ENCODE measurements around the gene KIF1B.
"Not testable (repeated sequence)": the region's sequence is repeated elsewhere in the genome, so short reads cannot be mapped to it uniquely, and the experiment has no call there.

Gene KIF1B

DNA sequence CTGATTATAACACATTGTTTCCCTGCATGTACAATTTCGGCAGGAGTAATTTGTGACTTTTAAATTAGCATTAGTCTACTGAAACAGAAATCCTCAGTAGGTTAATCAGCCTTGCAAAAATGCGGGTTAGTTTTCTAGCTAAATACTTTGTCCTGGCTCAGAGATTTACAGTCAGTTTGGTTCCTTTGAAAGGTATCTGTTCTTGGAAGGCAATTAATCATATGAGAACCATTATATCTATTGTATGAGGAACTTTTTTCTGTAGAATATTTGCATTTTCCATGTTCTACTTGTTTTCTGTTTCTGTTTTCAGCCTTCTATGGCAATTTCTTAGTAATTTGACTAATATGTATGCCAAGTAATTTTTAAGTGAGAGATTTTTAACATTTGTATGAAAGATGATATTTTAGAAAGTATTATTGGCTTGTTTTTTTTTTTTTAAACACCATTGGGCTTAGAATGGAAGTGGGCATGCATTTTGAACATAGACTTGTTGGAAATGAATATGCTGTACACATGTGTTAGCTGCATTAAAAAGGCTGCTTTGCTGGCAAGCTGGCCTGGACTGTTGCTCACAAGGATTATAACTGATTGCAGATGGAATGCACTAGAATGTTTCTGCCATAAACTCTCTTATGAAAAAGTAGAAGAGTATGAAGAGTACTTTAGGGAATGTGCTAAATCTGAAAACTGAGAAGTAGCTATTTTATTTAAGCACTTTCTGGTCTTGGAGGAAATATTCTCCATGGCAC is 26.2 kb downstream of the KIF1B start:
- DNase-seq: no peak

DNA sequence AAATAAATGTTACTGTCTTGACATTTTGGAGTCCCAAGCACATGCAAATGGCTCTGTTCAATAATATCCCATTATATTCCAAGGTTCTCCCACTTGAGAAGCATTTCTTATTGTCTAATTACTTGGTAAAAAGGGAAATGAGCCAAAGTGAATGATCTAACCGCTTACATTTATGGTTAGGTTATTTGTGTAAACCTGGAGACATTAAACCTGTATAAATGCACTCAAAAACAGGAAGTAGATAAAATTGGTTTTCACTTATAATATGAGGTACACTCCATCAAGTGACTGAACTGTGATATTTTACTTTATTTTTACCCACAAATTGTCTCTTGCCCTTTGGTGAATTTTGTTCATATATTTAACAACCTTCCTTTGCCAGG is 26.8 kb downstream of the KIF1B start:
- no peak for DNase-seq

DNA sequence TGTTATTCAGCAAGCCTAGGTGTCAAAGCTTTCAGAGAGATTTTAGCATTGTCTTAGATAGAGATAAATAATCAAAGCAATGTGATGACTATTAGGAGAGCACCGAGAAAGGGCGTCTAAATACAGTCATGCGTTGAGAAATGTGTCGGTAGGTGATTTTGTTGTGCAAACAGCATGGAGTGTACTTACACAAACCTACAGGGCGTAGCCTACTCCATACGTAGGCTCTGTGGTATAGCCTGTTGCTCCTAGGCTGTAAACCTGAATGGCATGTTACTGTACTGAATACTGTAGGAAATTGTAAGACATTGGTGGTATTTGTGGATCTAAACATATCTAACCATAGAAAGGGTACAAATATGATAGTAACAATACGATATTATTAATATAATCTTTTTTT is 31.8 kb downstream of the KIF1B start:
- no peak for DNase-seq

DNA sequence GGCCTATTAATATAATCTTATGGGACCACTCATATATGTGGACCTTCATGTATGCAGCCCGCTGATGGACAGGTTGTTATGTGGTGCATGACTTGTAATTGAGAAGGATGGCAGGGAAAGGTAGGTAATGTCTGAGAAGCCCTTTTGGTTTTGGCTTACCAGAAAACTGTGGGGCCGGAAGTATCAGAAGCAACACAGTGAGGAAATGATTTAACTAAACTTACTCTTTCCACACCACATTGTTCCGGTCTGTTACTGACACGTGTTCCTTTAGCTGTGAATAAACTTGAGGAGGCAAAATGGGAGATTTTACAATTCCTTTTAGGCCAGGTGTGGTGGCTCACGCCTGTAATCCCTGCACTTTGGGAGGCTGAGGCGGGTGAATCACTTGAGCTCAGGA is 32.4 kb downstream of the KIF1B start:
- DNase-seq: no peak

DNA sequence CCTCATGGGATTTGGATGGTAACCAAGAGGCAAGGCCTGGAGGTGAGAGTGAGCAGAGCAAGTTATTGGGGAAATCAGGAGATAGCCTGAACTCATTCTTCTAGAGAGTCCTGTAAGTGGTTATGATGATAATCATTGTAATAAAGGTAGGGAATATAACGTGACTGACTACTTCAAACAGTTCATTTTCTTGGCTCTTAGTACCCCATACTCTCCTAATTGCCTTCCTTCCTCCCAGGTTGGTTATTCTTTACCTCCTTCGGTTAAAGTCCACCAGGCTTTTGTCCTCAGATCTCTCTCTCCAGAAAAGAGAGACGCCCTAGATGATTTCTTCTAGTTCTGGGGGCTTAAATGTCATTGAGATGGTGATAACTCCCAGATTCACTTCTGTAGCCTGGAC is 35.3 kb downstream of the KIF1B start:
- no peak for DNase-seq

DNA sequence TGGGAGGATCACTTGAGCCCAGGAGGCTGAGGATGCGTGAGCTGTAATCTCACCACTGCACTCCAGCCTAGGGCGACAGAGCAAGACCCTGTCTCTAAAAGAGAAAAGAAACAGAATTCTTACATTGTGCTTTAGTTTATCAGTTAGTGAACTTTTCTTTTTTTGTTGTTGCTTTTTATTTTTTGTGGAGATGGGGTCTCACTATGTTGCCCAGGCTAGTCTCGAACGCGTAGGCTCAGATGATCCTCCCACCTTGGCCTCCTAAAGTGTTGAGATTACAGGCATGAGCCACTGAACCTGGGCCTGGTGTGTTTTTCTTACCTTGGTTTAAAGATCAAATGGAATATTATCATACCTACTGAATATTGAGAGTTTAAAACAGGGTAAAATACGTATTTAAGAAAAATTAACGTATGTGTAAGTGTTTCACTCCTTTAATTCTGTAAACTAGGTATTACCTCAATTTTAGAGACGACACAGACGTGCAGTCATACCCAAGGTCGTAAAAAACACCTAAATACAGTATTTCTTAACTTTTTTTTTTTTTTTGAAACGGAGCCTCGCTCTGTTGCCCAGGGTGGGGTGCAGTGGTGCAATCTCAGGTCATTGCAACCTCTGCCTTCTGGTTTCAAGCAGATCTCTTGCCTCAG is 39.6 kb downstream of the KIF1B start:
- DNase-seq: no peak

DNA sequence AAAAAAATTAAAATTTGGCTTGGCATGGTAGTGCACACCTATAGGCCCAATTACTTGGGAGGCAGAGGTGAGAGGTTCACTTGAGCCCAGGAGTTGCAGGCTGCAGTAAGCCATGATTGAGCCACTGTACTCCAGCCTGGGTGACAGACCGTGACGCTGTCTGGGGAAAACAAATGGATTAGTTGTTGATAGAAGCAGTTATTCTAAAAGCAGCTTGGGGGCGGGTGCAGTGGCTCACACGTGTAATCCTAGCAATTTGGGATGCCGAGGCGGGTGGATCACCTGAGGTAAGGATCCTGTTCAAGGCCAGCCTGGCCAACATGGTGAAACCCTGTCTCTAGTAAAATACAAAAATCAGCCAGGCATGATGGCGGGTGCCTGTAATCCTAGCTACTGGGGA is 40.3 kb downstream of the KIF1B start:
- no peak for DNase-seq

DNA sequence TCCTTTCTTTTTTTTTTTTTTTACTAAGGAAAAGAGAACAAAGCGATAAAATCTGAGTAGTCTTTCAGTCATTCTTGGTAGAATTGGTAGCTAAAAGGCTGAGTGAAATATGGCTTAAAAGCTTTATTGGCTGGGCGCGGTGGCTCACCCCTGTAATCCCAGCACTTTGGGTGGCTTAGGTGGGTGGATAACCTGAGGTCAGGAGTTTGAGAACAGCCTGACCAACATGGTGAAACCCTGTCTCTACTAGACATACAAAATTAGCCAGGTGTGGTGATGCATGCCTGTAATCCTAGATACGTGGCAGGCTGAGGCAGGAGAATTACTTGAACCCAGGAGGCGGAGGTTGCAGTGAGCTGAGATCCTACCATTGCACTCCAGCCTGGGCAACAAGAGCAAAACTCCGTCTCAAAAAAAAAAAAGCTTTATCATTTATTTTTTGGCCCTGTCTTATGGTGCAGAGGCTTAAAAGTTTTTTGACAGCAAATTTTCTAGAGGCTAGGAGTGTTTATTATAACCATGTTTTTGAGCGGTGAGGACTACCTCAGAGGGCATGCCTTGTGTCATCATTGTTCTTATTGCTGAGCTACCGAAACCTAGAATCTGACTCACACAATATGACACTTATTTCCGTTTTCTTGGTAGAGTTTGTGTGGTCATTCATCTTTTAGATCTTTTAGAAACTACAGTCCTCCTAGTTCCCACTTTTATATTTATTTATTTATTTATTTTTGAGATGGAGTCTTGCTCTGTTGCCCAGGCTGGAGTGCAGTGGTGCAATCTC is 41.1 kb downstream of the KIF1B start:
- DNase-seq: not testable (repeated sequence)

DNA sequence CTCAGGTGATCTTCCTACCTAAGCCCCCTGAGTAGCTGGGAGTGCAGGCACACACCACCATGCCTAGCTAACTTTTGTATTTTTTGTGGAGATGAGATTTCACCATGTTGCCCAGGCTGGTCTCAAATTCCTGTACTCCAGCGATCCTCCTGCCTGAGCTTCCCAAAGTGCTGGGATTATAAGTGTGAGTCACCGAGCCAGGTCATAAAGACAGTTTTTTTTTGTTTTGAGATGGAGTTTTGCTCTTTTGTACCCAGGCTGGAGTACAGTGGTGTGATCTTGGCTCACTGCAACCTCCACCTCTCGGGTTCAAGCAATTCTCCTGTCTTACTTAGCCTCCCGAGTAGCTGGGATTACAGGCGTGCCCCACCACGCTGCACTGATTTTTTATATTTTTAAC is 42.1 kb downstream of the KIF1B start:
- DNase-seq: no peak

DNA sequence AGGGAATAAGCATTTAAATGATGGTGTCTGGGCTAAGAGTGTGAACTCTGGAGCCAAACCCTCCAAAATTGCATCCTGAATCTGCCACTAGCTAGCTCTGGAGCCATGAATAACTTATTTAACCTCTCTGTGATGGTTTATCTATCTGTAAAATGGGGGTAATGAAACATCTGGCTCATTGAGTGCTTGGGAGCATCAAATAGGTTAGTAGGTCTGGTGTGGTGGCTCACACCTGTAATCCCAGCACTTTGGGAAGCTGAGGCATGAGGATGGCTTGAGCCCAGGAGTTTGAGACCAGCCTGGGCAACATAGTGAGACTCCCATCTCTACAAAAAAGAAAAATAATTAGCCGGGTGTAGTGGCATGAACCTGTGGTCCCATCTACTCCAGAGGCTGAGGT is 42.8 kb downstream of the KIF1B start:
- no peak for DNase-seq

DNA sequence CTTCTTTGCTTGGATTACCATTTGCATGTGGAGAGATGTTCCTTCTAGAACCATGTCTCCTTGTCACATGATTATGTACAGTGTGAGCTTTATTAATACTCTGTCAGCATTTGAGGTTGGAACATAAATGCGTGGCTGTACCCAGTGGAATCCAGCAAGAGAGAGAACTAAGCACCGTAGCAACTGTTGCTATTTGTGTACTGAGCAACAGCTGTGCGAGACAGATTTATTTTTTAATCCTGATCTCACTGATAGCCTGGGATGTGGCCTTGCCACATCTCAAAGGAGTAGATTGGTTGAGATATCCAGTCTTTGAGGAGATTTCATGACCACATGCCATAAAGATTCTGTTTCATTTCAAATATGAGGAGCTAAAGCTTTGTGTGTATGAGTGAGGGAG is 43.4 kb downstream of the KIF1B start:
- no peak for DNase-seq

DNA sequence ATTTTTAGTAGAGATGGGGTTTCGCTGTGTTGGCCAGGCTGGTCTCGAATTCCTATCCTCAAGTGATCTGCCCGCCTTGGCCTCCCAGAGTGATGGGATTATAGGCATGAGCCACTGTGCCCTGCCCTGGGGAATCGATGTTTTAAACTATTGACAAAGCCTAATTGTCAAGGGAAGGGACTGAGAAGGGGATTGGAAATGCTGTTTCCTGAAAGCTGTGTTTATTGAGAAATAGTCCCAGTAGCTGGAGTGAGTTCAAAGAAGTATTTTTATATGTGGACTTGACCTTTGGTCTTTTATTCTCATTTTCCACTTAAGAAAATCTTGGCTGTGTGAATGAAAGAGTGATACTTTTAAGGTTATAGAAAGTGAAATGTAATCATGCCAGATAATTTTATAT is 47.5 kb downstream of the KIF1B start:
- DNase-seq: no peak

DNA sequence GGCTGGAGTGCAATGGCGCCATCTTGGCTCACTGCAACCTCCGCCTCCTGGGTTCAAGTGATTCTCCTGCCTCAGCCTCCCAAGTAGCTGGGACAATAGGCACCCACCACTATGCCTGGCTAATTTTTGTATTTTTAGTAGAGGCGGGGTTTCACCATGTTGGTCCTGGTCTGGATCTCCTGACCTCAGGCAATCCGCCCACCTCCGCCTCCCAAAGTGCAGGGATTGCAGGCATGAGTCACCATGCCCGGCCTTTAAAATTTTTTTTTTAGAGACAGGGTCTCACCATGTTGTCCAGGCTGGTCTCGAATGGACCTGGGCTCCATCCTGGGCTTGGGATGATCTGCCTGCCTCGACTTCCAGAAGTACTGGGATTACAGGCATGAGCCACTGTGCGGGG is 49.2 kb downstream of the KIF1B start:
- DNase-seq: not testable (repeated sequence)

DNA sequence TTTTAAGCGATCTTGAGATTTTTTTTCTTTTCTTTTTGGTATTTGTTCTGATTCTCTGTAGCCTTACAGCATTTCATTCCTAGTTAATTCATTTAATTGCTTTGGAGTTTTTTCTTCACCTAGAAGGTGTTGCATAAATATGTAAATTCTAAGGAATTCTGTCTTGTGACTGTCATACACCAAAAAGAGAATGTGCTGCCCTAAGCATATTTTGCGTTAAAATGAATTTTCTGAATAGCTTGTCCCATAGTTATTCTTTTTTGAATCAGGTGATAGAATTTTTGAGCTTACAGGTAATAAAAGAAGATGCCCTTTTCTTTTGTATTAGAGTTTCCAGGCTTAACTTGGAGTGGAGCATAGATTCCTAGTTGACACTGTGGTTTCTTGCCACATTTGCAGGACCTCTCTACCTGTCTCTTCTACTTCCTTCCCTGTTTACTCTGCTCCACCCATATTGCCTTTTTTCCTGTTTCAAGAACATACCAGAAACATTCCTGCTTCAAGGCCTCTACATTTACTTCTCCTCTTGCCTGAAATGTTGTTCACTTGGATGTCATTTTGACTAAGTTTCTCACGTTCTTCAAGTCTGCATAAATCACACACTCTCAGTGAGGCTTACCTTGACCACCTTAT is 53.2 kb downstream of the KIF1B start:
- DNase-seq: no peak

DNA sequence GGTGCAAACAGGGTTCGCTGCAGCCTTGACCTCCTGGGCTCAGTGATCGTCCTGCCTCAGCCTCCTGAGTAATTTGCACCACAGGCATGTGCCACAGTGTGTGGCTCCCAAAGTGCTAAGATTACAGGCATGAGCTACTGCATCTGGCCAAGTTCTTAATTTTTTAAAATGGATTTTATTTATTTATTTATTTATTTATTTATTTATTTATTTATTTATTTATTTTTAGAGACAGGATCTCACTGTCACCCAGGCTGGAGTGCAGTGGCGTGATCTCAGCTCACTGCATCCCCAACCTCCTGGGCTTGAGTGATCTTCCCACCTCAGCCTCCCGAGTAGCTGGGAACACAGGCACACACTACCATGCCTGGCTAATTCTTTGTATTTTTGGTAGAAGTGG is 54.7 kb downstream of the KIF1B start:
- no peak for DNase-seq

DNA sequence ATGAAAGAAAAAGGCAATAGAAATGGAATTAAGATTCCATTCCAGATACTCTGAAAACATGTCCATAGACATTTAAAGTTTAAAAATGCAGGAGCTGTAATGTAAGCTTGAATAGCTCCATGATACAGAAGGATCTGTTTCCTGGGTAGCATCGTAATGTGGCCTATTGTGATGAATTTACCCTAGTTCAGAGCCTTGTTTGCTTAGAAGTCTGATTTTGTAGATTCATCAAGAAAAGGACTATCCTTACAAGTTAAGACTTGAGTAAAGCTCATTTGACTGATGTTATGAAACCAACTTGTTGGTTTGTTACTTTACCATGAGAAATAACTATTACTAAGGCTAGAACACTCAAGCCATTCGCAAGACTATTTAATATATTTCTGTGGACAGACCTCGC is 55.5 kb downstream of the KIF1B start:
- DNase-seq: no peak

DNA sequence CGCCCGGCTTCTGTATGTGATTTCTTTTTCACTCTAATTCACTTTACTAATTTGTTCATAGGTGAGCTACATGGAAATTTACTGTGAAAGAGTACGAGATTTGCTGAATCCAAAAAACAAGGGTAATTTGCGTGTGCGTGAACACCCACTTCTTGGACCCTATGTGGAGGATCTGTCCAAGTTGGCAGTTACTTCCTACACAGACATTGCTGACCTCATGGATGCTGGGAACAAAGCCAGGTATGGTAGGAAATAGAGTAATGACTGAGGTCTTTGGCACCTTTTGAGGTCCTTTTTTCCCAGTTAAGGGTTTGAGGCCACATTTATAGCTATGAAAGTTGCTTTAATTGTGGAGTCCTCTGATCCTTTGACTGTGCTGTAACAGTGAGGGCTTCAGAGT is 56.9 kb downstream of the KIF1B start:
- no peak for DNase-seq

DNA sequence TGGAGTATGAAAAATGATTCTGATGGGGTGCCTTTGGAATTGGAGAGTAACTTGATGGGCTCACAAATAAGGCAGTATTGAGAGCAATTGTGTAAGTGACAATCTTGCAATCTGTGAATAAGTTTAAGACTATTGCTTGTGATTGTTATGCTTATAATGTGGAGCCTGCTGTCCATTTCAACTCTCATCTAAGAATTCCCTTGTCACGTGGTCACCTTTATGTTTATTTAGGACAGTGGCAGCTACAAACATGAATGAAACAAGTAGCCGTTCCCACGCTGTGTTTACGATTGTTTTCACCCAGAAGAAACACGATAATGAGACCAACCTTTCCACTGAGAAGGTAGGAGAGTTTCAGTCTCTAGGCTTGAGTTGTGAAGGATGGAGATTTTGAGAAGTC is 57.6 kb downstream of the KIF1B start:
- DNase-seq: no peak

DNA sequence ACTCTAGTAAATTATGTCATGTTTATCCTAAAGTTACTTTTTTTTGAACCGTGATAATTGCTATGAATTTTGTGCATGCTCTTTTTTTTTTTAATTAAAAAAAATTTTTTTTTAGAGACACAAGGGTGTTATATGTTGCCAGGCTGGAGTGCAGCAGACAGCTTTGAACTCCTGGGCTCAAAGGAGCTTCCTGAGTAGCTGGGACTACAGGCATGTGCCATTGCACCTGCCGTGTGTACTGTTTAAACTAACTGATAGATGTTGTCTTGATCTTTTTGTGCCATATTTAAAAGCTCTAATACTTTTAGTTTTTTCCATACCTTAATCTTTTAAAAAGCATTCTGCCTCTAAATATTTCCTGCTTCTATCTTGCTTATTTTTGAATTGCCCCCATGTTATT is 60.7 kb downstream of the KIF1B start:
- no peak for DNase-seq

DNA sequence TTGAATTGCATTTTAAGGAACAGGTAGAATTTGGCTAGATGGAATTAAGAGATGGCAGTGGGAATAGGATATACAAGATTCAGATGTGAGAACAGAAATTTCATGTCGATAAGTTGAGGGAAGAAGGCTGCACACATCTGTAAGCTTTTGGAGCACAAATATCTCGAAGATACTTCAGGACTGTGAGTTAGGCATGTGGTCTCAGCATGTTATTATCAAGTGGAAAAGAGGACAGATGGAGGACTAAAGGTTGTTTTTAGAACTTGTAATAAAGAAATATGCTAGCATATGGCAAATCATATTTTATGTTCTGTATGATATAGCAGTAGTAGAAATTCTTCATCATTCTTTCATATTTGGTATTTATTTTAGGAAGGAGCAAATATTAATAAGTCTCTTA is 61.5 kb downstream of the KIF1B start:
- DNase-seq: no peak

DNA sequence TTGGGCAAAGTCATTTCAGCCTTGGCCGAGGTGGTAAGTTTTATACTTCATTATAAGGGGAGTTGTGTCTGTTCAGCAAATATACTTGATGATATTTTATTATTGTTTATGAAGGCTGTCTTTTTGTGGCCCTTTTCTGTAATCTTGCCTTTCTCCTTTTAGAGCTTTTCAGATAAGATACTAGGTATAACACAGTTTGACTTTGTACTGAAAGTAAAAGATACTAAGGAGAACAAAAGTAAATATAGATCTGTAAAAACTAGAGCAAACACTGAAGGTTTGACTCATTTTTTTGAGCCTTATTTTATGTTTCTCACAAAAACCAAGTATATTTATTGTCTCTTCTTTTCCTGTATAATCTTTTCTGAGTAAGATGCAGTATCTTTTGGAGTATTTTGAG is 61.9 kb downstream of the KIF1B start:
- no peak for DNase-seq

DNA sequence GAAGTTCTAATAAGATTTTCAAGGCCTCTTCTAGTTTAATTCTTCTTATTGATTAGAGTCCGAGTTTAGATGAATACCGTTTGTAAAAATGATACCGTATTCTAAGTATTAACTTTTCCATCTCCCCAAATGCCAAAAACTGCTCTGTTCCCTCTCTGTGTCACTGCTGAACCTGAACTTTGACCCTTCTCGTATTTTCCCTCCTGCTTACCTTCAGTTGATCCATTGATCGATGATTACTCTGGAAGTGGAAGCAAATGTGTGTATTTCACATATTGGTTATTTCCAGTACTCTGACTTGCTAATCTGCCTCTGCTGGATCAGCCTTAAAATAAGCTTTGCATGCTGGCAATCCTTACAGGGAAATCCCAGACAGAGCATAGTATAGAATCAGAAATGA is 68.5 kb downstream of the KIF1B start:
- DNase-seq: no peak

DNA sequence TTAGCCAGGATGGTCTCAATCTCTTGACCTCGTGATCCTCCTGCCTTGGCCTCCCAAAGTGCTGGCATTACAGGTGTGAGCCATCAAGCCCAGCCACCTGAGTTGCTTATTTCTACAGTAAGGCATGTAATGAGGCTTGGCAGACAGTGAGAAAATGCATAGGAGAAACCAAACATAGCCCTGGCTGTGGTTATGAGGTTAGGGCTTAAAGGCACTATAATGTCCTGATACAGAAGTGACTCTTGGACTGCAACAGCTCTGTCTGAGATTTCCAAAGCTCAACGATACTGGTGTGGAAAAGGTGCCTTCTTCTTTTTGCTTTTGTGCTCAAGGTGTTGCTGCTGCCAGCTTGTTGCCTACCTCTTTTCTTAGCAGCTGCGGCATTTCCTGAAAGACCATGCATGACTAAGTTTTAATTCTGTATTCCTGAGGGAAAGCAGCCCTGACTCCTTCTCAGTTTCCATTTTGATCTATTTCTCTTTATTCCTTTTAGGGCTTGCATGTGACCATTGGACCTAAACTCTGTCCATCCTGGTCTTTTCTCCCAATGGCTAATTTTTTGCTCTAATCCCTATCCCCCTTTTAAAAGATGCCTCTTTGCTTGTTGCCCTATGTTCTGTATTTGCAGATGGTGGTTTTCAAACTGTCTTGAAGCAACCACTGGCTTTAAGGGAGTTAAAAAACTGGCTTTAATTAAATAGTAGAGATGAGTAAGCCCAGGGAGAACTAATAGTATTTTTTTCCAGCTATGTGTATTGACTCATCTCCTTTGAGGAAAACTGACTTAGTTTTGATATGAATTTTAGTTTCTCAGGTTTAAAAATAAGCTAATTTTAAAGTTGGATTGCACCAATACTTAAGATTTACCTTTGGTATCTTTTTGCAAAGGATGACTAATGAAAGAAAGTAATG is 70.3 kb downstream of the KIF1B start:
- DNase-seq: no peak

All from stimulated activated CD4-positive, alpha-beta T cell treated with anti-CD3 and anti-CD28 coated beads, Interleukin-2, amount 100 ng/mL, for 24 hours (primary cell).